T-helper 1 cell treated with Interleukin-12 subunit alpha and Interleukin-12 subunit beta and Interleukin-4 antibody, amounts not matched to agents 30 ng/mL and 1 ng/mL, for 36 hours (primary cell): ENCODE measurements around the gene EVL. TPM values are rescaled to one million over a fixed set of nuclear protein-coding genes. Genes with fewer than 3 reads are reported as not detected.

Source experiments
- intact Hi-C: fragments of 100-400 bp; cut with micrococcal nuclease; formaldehyde crosslinking; loops from one replicate; pipeline ENCODE4 v1.15.1; 2024
- total RNA-seq: library from RNA; stranded (reverse); gene quantifications from 2 replicates; pipeline ENCODE4 v1.2.3, GENCODE V29; 2022

Gene EVL
- total RNA-seq, 1 donor from 2014 or later = 1,194 TPM

- intact Hi-C loops = no loop called here
These were observed 78.3 kb downstream of the EVL start for GRCh38 chr14:100143523-100143922.

GRCh38 chr14:100143934-100144333 is 78.7 kb downstream of the EVL start:
- intact Hi-C loops = no loop called here

GRCh38 chr14:100144645-100144995 is 79.4 kb downstream of the EVL start:
- intact Hi-C loops = no loop called here

- intact Hi-C loops = no loop called here
These were observed 79.9 kb downstream of the EVL start for GRCh38 chr14:100144996-100145646.

GRCh38 chr14:100145682-100146464 is 80.7 kb downstream of the EVL start:
- intact Hi-C loops = loop anchor here (2.0 kb wide), 1 partner anchor 47 kb away; no protein-coding TSS in a partner anchor

- intact Hi-C loops = loop anchor here (2.0 kb wide), 1 partner anchor 46 kb away; no protein-coding TSS in a partner anchor
These were observed 81.4 kb downstream of the EVL start for GRCh38 chr14:100146531-100147091.

- intact Hi-C loops = loop anchor here (2.0 kb wide), 1 partner anchor 46 kb away; no protein-coding TSS in a partner anchor
These were observed 82.0 kb downstream of the EVL start for GRCh38 chr14:100147181-100147631.

- intact Hi-C loops = loop anchor here (2.0 kb wide), 1 partner anchor 45 kb away; no protein-coding TSS in a partner anchor
These were observed 82.7 kb downstream of the EVL start for GRCh38 chr14:100147691-100148464.

- intact Hi-C loops = no loop called here
These were observed 83.9 kb downstream of the EVL start for GRCh38 chr14:100148837-100149731.

GRCh38 chr14:100149851-100150611 is 84.8 kb downstream of the EVL start:
- intact Hi-C loops = no loop called here

GRCh38 chr14:100150932-100151587 is 85.8 kb downstream of the EVL start:
- intact Hi-C loops = no loop called here

- intact Hi-C loops = no loop called here
These were observed 86.9 kb downstream of the EVL start for GRCh38 chr14:100152091-100152490.

GRCh38 chr14:100153560-100153959 is 88.3 kb downstream of the EVL start:
- intact Hi-C loops = no loop called here

- intact Hi-C loops = loop anchor here (1.0 kb wide), 1 partner anchor 173 kb away; no protein-coding TSS in a partner anchor
These were observed 89.9 kb downstream of the EVL start for GRCh38 chr14:100155049-100155621.

- intact Hi-C loops = loop anchor here (1.0 kb wide), 1 partner anchor 174 kb away; no protein-coding TSS in a partner anchor
These were observed 90.8 kb downstream of the EVL start for GRCh38 chr14:100155756-100156616.

- intact Hi-C loops = no loop called here
These were observed 91.6 kb downstream of the EVL start for GRCh38 chr14:100156776-100157175.

GRCh38 chr14:100157548-100158232 is 92.5 kb downstream of the EVL start:
- intact Hi-C loops = loop anchor here (2.0 kb wide), 1 partner anchor 57 kb away; no protein-coding TSS in a partner anchor
